ENCODE data around the gene CDRT4.

Gene CDRT4

DNA sequence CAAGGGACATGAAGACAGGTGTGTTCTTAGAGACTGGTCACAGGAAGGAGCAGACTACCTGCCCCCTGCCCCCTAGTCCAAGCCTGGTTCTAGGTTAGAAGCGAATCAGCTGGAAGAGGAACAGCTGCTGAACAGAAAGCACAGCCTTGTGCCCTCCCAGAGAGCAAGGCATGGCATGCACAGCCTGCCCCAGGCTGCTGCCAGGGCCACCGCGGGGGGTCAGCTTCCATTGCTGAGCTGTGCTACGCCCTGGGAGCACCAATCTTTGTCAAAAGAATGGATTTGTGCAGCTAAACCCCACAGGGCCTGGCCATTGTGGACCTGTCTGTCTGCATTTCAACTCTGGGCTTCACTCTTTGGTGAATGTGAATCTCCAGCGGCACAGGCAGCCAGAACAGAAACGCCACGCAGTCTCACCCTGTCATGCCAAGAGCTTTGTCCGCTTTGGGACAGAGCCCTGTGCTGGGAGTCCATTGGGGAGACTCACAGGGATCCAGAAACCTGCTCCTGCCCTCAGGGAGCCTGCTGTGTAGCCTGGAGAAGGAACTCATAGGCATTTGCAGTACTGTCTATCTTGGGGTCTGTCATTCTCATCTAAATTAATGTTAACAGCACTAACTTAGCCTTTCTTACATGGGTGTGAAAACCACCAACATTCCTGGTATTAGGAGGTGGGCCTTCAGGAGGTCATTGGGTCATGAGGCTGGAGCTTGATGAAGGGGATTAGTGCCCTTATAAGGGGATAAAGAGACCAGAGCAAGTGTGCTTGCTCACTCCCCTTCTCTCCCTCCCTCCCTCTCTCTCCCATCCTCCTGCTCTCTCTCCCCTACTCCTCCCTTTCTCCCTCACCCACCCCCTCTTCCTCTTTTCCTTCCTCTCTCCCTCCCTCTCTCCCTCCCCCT is 25.6 kb upstream of the CDRT4 start:
- DNase-seq, result no peak

DNA sequence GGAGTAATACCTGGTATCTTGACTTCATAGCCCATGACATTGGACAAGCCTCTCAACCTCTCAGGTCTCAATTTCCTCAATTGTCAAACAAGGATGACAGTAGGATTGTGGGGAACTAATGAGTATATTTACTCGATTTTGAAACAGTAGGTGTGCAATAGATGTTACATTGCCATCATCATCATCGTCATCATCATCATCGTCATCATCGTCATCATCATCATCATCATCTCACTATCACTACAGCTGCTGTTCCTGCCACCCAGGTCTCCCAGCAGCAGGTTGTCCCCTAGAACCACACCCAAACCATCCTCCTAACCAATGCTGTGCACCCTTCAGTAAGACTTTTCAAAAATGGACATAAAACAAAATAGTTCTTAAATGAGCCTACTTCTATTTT is 24.8 kb upstream of the CDRT4 start:
- DNase-seq, result no peak

DNA sequence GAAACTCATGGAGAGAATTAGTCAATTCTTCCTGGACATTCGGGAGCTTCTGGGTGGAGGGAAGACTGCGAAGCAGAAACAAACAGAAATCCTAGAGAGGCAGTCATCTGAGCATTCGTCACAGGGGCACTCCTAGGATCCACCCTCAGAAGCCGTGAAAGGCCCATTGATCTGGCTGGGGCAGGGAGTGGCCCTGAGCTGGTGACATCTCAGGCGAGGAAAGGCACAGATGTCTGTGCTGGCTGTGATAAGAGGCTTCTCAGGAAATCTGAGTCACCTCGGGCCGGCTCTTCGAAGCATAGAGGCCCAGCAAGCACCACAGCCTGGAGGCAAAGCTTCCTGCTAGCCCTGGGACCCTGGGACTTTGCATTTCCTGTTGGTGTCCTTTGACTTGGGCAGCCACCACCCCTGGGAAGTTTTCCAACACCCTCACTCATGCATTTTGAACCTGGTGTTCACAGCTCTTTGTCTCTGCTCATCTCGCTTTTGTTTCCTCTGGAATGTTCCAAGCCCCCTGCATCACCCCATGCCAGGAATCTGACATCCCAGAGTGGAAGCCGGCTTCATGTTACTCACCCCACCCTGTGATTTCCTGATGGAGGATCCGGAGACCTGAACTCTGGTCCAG is 23.3 kb upstream of the CDRT4 start:
- no peak for DNase-seq

DNA sequence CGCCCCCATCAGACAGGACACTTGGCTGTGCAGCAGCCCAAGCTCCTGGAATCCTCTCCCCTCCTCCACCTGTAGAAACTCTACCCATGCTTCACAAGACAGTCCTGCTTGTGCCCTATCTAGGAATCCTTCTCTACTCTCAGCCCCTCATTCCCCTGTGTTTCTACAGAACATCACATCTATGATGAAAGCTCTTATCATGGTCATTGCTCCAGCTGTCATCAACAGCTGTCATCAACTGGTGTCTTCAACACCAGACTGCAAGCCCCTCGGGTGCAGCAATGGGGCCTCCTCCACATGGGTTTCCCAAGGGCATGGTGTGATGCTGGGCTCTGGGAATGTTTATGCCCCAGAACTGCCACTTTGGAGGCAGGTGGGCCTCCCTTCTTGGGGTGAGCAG is 21.1 kb upstream of the CDRT4 start:
- no peak for DNase-seq

DNA sequence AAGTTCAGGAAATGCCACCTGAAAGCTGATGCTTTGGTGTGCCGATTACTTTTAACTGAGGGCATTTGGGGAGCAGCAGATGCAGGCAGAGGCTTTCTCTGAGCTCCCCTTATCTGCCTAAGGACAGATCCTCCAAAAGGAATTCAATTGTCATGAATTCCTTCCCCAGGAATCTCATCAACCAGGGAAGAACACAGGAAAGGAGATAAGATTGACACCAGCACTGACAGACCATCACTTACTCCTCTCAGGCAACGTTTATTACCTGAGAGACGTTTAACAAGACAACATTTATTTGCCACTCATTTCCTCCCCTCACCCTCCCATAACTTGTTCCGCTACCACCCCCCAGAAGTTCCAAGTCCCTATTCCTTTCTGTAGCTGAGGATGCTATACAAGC is 17.6 kb upstream of the CDRT4 start:
- DNase-seq, result no peak

DNA sequence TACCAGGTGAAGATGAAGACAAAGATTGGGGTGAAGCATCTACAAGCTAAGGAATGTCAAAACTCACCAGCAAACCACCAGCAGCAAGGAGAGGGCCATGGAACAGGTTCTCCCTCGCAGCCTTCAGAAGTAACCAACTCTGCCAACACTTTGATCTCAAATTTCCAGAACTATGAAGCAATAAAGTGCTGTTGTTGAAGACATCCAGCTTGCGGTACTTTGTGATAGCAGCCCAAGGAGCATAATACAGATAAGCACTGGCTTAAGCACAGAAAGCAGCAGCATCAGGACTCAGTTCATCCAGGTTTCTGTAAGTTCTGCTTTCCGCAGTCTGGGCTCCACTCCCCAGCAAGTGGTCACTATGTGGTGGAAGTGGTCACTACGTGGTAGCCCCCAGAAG is 16.0 kb upstream of the CDRT4 start:
- DNase-seq, result no peak

DNA sequence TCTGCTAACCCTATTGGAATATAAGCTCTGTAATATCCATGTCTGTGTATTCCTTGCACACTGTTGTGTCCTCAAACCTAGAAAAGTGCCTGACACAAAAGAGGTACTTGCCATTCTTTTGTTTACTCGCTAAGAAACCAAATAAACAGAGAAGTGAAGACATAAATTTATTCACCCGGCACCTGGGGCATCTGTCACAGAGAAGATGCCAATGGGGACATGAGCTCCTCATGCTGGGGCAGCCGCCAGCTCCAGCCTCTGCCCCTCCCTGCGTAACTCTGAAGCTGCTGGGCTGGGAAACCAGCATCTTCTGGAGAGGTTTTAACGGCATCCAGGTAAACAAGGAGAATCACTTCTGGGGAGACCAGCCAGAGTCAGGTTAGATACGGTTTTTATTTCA is 15.1 kb upstream of the CDRT4 start:
- DNase-seq, result no peak

DNA sequence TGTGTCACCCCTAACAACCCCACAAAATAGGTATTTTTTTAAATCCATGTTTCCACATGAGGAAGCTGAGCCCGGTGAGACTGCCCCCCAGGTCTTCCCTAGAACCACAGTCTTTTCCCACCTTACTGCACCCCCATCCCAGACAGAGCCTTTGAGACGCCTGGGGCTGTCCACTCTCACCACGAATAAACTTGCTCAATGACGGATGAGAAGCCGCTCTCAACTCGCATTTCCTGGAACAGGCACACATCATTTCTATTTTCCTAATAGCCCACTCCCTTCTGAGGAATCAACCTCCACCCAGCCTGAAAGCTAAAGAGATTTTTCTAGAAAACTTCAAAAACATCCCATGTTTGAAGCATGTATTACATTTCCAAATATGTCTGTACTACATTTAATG is 14.1 kb upstream of the CDRT4 start:
- DNase-seq, result no peak

DNA sequence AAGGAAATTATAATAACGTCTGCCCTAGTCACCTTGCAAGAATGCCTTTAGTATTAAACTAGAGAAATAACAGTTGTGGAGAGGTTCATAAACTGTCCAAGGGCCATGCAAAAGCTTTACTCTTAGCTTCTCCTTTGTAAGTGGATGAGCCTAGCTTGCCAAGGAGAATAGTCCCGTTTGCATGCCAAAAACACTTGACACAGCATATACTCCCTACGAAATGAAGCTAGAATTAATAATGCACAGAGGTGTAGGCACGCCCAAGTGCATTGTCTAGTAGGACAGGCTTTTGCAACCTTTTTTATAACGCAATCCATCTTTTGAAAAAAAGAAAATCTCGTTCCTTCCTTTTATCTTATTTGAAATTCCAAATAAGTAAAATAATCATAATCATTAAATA is 12.8 kb upstream of the CDRT4 start:
- no peak for DNase-seq

DNA sequence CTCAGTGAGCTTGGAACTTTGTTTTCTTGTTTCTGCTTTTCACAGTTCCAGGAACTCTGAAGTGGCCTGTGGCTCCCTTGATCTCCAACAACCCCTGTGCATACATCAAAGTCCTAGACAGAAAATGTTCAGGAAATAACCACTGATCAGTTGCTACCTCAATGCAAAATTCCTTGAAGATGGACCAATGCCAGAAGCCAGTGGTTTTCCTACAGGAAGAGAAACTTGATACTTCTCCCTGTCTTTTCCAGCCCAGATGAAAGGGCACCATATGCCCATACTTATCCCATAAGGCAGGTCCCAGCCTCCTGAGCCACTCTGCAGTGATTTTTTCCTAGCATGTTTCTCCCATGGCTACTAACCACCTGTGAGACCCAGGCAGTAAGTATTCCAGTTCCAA is 12.3 kb upstream of the CDRT4 start:
- no peak for DNase-seq

DNA sequence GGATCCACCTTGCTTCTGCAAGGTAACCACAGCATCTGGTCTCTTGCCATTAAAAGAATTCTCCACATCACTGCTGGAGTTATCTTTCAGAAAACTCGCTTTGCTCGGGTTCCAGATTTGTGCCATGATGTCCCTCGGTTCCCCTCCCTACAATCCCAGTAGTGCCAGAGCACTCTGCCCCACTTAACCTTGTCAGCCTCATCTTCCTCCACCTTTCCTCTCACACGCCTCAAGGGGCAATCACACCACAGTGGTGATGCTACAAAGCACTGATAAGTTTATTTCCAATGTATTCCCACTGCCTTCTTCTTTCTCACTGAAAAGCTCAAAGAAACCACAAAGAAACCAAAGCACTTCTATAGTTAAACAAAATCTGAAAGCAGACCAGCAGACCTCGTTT is 11.4 kb upstream of the CDRT4 start:
- no peak for DNase-seq

DNA sequence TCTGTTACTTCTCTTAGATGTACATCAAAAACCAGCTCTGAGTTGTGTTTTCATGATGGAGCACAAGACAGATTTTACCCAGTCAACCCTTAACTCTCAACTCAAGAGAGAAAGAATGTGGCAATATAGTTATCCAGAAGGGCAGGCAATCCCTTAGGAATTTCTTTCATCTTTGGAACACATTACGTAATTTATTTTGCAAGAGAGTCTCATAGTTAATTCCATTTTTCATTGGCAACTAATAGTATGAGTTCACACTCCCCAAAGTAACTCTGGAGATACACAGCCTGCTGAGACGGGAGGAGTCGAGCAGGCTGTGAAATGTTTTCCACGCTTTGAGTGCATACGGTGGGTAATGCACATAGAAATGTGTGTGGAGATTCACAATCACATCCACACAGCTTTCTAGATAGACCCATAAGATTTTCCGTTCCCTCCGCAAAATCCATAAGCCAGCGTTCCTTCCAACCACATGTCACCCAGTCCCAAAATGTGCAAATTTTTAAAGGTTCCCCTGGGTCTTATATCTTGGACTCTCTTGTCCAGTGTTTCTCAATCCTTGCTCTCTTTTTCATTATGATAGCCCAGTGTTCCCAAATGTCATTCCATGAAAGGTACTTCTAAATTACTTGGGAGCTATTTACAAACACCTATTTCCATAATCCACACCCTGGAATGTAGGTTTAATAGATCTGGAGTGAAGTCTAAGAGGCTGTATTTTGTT is 8.4 kb upstream of the CDRT4 start:
- no peak for DNase-seq

DNA sequence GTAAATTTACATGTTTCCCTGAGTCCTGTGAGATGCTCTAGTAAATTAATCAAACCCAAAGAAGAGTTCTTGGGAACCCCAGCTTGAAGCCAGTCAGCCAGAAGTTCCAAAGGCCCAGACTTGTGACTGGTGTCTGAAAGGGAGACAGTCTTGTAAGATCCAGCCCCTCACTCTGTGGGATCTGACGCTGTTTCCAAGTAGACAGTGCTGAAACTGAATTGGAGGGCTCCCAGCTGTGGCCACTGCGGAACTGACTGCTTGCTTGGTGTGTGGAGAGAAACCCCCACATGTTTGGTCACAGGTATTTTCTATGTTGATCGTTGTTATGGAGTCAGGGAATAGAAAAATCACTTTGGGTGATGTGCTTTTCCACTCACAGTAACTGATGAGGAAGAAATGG is 5.5 kb upstream of the CDRT4 start:
- DNase-seq, result no peak

DNA sequence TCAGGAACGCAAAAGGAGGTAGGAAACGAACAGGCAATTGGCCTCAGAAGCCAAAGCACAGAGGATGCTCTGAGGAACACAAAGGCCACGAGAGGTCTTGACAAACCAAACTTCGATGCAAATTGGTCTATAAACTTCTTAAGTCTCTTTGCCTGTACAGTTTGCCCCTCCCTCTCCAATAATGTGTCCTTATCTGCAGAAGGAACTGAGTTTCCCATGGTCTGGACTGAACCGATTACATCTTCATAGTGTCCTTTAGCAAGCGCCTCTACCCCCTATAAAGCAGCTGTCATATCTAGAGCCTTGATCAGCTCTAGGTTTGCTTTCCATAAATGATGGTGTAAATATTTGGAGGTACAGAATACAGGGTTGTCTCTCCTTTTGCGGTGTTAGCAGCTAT is 3.1 kb upstream of the CDRT4 start:
- DNase-seq, result no peak

DNA sequence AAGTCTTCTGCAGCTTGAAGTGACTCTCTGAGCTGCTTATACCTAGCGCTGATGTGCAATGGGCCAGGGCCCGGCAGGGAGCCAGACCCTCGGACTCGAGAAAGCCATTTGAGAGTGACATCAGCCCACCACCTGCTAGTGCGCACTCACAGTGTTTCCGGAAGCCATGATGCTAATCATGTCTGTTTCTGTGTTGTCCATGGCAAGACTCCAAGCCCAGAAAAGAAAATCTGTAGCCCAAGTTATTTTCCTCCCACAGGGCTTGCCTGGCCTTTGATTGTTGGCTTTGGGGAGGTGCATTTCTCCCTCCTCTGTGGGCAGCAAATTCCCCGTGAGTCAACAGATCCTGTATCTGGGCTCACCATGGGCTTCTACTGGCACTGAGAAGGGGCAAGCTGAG is 1.8 kb upstream of the CDRT4 start:
- DNase-seq, result no peak

DNA sequence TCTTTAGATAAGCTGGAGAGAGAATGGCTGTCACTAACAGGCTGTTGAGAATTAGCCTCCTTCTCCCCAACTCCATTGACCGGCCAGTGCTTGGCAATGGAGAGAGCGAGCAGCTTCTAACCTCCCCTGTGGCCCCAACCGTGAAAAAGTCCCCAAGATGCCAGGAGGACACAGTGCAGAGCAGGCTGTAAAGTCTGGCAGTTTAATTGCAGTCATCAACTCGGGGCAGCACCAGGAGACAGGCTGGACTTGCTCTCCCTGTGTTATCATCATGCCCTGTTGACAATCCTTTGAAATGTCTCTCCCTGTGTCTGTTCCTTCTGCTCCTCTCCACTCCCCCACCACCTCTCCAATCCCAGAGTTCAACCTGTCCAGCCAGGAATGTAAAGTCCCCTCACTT is 705 bp upstream of the CDRT4 start:
- no peak for DNase-seq

DNA sequence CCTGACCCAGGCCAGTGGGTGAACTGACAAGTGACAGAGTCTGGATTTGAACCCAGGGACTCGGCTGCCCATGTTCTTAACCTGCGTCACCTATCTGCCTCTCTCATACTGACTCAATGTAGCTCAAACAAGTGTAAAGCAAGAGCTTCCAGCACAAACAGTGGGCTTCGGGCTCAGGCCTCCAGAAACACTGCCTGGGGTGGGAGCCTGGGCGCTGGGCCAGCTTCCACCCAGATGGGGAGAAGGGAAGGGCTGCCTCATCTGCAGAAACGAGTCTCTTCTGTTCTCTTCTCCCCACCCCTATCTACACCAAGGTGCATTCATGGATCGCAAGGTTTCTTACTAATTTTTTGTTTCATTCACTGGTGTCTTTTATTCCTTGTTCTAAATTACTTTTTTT is 1.3 kb downstream of the CDRT4 start:
- no peak for DNase-seq

DNA sequence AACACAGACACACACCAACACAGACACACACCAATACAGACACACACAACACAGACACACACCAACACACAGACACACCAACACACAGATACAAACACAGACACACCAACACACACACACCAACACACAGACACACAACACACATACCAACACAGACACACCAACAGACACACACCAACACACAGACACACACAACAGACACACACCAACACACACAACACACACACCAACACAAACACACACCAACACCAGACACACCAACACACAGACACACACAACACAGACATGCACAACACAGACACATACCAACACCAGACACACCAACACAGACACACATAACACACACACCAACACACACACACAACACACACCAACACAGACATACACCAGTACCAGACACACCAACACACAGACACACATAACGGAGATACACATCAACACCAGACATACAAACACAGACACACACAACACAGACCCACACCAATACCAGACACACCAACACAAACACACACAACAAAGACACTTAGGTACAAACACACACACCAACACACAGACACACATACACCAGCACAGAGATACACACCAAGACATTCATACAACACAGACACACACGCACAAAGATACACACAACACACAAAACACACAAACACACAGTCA is 2.2 kb downstream of the CDRT4 start:
- no peak for DNase-seq

DNA sequence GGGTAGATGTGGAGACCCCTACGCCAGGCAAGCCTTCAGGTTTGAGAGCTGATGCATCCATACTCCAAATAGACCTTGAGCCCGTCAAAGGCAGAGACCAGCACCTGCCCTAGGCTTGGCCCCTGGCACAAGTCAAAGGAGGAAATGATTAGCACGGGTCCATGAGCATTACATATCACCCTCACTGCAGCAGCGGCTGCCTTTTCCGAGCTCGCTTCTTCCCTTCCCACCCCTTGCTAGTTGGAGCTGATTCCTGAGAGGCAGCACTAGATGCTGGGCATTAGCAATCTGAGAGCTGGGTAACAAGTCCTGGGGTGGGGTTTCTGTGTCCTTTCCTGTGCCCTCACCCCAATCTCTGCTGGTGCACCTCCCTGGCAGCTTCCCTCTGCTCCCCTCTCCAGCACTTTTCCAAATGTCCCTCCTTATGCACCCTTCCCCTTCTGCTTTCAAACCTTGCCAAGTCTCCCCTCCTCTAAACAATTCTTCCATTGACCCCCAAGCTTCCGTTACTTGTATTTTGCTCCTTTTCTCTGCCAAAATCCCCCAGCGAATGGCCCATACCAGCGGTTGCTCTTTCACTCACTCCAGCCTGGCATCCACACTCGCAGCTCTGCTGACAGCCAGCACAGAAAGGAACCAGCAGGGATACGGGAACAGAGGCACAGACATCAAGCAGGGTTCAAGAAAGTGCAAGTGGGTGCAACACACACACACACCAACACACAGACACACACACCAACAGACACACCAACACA is 3.0 kb downstream of the CDRT4 start:
- no peak for DNase-seq

DNA sequence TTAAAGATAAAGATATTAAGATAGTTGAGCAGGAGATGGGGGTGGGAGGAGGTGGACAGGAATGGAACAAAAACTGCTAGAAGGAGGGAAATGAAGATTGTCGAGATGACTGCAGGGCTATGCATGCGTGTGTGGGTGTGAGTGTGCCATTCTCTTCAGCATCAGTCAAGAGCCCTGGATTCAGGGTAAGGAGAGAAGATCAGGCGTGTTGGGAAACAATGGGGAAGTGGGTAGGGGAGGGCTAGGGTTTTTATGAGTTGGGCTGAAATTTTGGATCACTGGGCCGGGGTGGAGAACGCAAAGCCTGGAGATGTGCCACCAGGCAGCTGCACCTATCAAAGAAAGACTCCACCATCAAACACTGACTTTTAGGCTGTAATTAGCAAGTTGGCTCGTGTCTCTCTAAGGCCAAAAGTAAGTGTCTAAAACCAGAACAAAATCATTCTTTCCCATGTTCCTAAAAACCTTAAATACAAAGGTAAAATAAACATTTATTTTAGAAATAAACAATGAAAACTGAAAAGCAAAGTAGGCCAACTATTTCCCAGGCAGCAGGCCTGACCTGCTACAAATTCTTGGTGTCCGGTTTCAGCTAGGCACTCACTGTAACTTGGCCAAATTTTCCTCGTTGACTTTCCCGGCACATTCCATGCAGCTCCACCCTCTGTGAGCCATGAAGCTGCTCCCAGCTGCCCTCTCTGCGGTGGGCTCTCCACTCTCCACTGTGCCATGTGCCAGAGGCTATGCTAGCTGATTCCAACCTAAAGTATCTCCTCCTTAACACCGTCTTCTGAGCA is 4.2 kb downstream of the CDRT4 start:
- DNase-seq, result no peak

DNA sequence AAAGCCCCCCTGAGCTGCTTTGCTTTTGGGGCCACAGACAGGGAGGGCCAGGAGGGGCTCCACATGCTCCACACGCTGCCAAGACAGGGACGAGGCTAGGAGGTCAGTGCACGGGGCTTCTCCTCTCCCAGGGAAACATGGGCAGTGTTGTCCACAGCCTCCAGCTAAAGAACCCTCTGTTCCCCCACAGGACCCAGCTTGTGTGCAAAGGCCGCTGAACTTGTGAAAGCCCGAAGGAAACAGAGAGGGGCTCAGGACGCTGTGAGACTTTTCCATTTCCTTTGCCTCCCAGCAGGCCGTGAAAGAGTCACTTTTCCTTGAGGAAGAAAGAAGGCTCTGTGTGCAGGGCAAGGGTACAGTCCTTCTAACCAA is 9.7 kb downstream of the CDRT4 start:
- no peak for DNase-seq
